ENCODE measurements around the gene CD44.

Gene CD44

GRCh38 chr11:35141071-35141470 is 2.1 kb downstream of the CD44 start:
- no peak for DNase-seq

- peak; percentile 29 for DNase-seq
These were observed 2.6 kb downstream of the CD44 start for GRCh38 chr11:35141571-35141971.

GRCh38 chr11:35142481-35143075 is 3.6 kb downstream of the CD44 start:
- DNase-seq, result no peak

- DNase-seq, result no peak
These were observed 4.5 kb downstream of the CD44 start for GRCh38 chr11:35143297-35144135.

- DNase-seq, result peak; percentile 50
These were observed 5.3 kb downstream of the CD44 start for GRCh38 chr11:35144136-35144741.

GRCh38 chr11:35144806-35145205 is 5.8 kb downstream of the CD44 start:
- DNase-seq, result no peak

GRCh38 chr11:35145271-35145670 is 6.3 kb downstream of the CD44 start:
- DNase-seq, result no peak

GRCh38 chr11:35146074-35146521 is 7.1 kb downstream of the CD44 start:
- DNase-seq, result peak; percentile 68

- DNase-seq, result no peak
These were observed 7.7 kb downstream of the CD44 start for GRCh38 chr11:35146711-35147110.

- no peak for DNase-seq
These were observed 8.3 kb downstream of the CD44 start for GRCh38 chr11:35147235-35147634.

- no peak for DNase-seq
These were observed 9.3 kb downstream of the CD44 start for GRCh38 chr11:35148163-35148837.

GRCh38 chr11:35150454-35150853 is 11.5 kb downstream of the CD44 start:
- no peak for DNase-seq

- DNase-seq, result no peak
These were observed 12.3 kb downstream of the CD44 start for GRCh38 chr11:35151241-35151640.

GRCh38 chr11:35151683-35152280 is 12.8 kb downstream of the CD44 start:
- DNase-seq, result no peak

- DNase-seq, result no peak
These were observed 13.6 kb downstream of the CD44 start for GRCh38 chr11:35152575-35152974.

GRCh38 chr11:35153280-35153679 is 14.3 kb downstream of the CD44 start:
- DNase-seq, result no peak

- DNase-seq, result no peak
These were observed 16.0 kb downstream of the CD44 start for GRCh38 chr11:35154952-35155351.

GRCh38 chr11:35155677-35156076 is 16.7 kb downstream of the CD44 start:
- DNase-seq, result no peak

GRCh38 chr11:35157814-35158700 is 19.1 kb downstream of the CD44 start:
- peak; percentile 2 for DNase-seq

- no peak for DNase-seq
These were observed 19.9 kb downstream of the CD44 start for GRCh38 chr11:35158701-35159510.

- no peak for DNase-seq
These were observed 21.4 kb downstream of the CD44 start for GRCh38 chr11:35160246-35160824.
